IMR-90 (cell line): ENCODE data around the gene DCD. TPM values are rescaled to one million over a fixed set of nuclear protein-coding genes. Genes with fewer than 3 reads are reported as not detected.

Source experiments
- ATAC-seq: fragments of 200-7000 bp; cut with Tn5 transposase; 2 replicates; pipeline ENCODE4 v1.9.1; 2020; ENCODE audit warnings: low read depth, mild to moderate bottlenecking, moderate library complexity
- BruUV-seq: library from RNA; stranded (reverse); fragments of 400-500 nt; replicated peaks from 2 replicates; lab custom pipeline; 2021; lab: Mats Ljungman, UMichigan
- CTCF ChIA-PET: fragments of 300-600 bp; formaldehyde crosslinking; extraction: SDS; loops from one replicate; lab custom pipeline; 2021; ENCODE audit warnings: antibody characterized with exemption; lab: Yijun Ruan, JAX
- POLR2A ChIA-PET: fragments of 300-600 bp; sonication (Branson Sonifier 250); formaldehyde crosslinking; loops from one replicate; lab custom pipeline; 2022; ENCODE audit warnings: antibody characterized with exemption; ENCODE audit not compliant: unreplicated experiment; lab: Charles Lee
- DNase-seq: peaks from one replicate; pipeline ENCODE4 v3.0.0; 2013
- H2AFZ ChIP-seq: replicated peaks from 2 replicates; pipeline ENCODE3; 2013; ENCODE audit warnings: low read length, mild to moderate bottlenecking; ENCODE audit not compliant: poor library complexity
- H2AK5ac ChIP-seq: 2 replicates; pipeline ENCODE4 v1.6.1; 2013; ENCODE audit warnings: low read depth, low read length, inconsistent platforms
- H2AK9ac ChIP-seq: replicated peaks from 2 replicates; pipeline ENCODE3; 2013; ENCODE audit warnings: mild to moderate bottlenecking, low read depth, low read length, moderate library complexity; ENCODE audit not compliant: poor library complexity
- H2BK120ac ChIP-seq: 2 replicates; pipeline ENCODE4 v1.6.1; 2013; ENCODE audit warnings: low read depth, low read length, inconsistent platforms
- H2BK15ac ChIP-seq: 3 replicates; pipeline ENCODE4 v1.6.1; 2013; ENCODE audit warnings: low read depth, low read length, inconsistent platforms
- H2BK20ac ChIP-seq: 2 replicates; pipeline ENCODE4 v1.6.1; 2013; ENCODE audit warnings: low read depth, mild to moderate bottlenecking, inconsistent platforms, low read length, moderate library complexity
- H2BK5ac ChIP-seq: 2 replicates; pipeline ENCODE4 v1.6.1; 2013; ENCODE audit warnings: mild to moderate bottlenecking, low read depth, low read length, inconsistent platforms; ENCODE audit not compliant: poor library complexity, severe bottlenecking
- H3K14ac ChIP-seq: replicated peaks from 2 replicates; pipeline ENCODE4 v1.6.1; 2013; ENCODE audit warnings: low read depth, low read length, inconsistent platforms
- H3K18ac ChIP-seq: 2 replicates; pipeline ENCODE4 v1.6.1; 2013; ENCODE audit warnings: low read depth, low read length, control low read depth
- H3K23ac ChIP-seq: 2 replicates; pipeline ENCODE4 v1.6.1; 2013; ENCODE audit warnings: low read depth, low read length, inconsistent platforms
- H3K27ac ChIP-seq: 2 replicates; pipeline ENCODE4 v1.5.1; 2013; ENCODE audit warnings: mild to moderate bottlenecking, control low read depth, low read length; ENCODE audit not compliant: insufficient read depth
- H3K27me3 ChIP-seq: 2 replicates; pipeline ENCODE4 v1.6.1; 2013; ENCODE audit warnings: low read length; ENCODE audit not compliant: control insufficient read depth, insufficient read depth
- H3K36me3 ChIP-seq: 2 replicates; pipeline ENCODE4 v1.6.1; 2013; ENCODE audit warnings: low read length, mixed read lengths; ENCODE audit not compliant: control insufficient read depth, insufficient read depth
- H3K4ac ChIP-seq: 2 replicates; pipeline ENCODE4 v1.6.1; 2013; ENCODE audit warnings: low read depth, low read length, inconsistent platforms
- H3K4me1 ChIP-seq: 2 replicates; pipeline ENCODE4 v1.6.1; 2013; ENCODE audit warnings: low read length, mixed read lengths; ENCODE audit not compliant: control insufficient read depth, insufficient read depth
- H3K4me2 ChIP-seq: 2 replicates; pipeline ENCODE4 v1.6.1; 2013; ENCODE audit warnings: low read depth, mild to moderate bottlenecking, control low read depth, low read length, moderate library complexity
- H3K4me3 ChIP-seq: 2 replicates; pipeline ENCODE4 v1.5.1; 2013; ENCODE audit warnings: low read depth, mild to moderate bottlenecking, control low read depth, low read length, moderate library complexity; ENCODE audit not compliant: insufficient read depth
- H3K56ac ChIP-seq: 2 replicates; pipeline ENCODE4 v1.6.1; 2013; ENCODE audit warnings: low read length, inconsistent platforms; ENCODE audit not compliant: insufficient read depth; ENCODE audit errors: extremely low read depth
- H3K79me1 ChIP-seq, 2 experiments: 2 replicates each; pipeline ENCODE4 v1.6.1; 2013; ENCODE audit warnings: low read length in 2 of 2, inconsistent platforms in 1 of 2, low read depth in 1 of 2
- H3K9ac ChIP-seq: 2 replicates; pipeline ENCODE4 v1.6.1; 2013; ENCODE audit warnings: low read depth, low read length, control low read depth
- H3K9me1 ChIP-seq: 2 replicates; pipeline ENCODE4 v1.6.1; 2013; ENCODE audit warnings: low read length, inconsistent platforms; ENCODE audit not compliant: insufficient read depth
- H3K9me3 ChIP-seq: 2 replicates; pipeline ENCODE4 v1.6.1; 2013; ENCODE audit warnings: low read length; ENCODE audit not compliant: control insufficient read depth, insufficient read depth
- H4K20me1 ChIP-seq: 2 replicates; pipeline ENCODE4 v1.6.1; 2013; ENCODE audit warnings: low read length, inconsistent platforms; ENCODE audit not compliant: insufficient read depth
- H4K5ac ChIP-seq: 2 replicates; pipeline ENCODE4 v1.6.1; 2013; ENCODE audit warnings: mild to moderate bottlenecking, low read depth, low read length, control low read depth
- H4K8ac ChIP-seq, 2 experiments: 2 replicates each; pipeline ENCODE4 v1.6.1; 2013; ENCODE audit warnings: low read depth in 2 of 2, low read length in 2 of 2, control low read depth in 1 of 2, inconsistent platforms in 1 of 2
- H4K91ac ChIP-seq: 2 replicates; pipeline ENCODE4 v1.6.1; 2013; ENCODE audit warnings: low read depth, low read length, inconsistent platforms; ENCODE audit not compliant: insufficient read depth
- BHLHE40 ChIP-seq: fragments of 150-350 bp; IDR thresholded peaks from 2 replicates; pipeline ENCODE4 v1.6.1; 2016; ENCODE audit warnings: mild to moderate bottlenecking, low read depth, low read length
- CEBPB ChIP-seq: IDR thresholded peaks from 2 replicates; pipeline ENCODE4 v1.6.1; 2012; ENCODE audit warnings: low read depth, low read length, improper control_type of control experiment
- RAD21 ChIP-seq: IDR thresholded peaks from 2 replicates; pipeline ENCODE4 v1.6.1; 2012; ENCODE audit warnings: low read length, improper control_type of control experiment
- RFX5 ChIP-seq: IDR thresholded peaks from 2 replicates; pipeline ENCODE4 v1.8.0; 2012; ENCODE audit warnings: low read depth, mild to moderate bottlenecking, low read length, moderate library complexity
- whole genome bisulfite sequencing, 2 experiments: methylation state at CpG; one replicate each; pipeline versions ENCODE4 v1.1.5 to v1.1.7; 2013; ENCODE audit warnings: missing lambda C conversion rate in 2 of 2; ENCODE audit not compliant: insufficient read length in 1 of 2; ENCODE audit errors: extremely low coverage in 2 of 2; 5-methylcytosine and 5-hydroxymethylcytosine counted together
- dilution Hi-C: fragments of 300-500 bp; cut with HindIII; formaldehyde crosslinking; loops from one replicate; pipeline ENCODE4 v1.14.3; 2018; ENCODE audit warnings: low sequenced_read_pairs; ENCODE audit not compliant: unreplicated experiment
- in situ Hi-C: fragments of 300-500 bp; cut with MboI; formaldehyde crosslinking; loops from 3 replicates; pipeline ENCODE4 v1.14.3; 2019; ENCODE audit warnings: low sequenced_read_pairs, inconsistent platforms, mixed read lengths
- intact Hi-C: fragments of 100-400 bp; cut with micrococcal nuclease; formaldehyde crosslinking; loops from 2 replicates; pipeline ENCODE4 v1.10.0; 2022
- polyA plus RNA-seq, 3 experiments: library from polyadenylated mRNA; depleted of rRNA; stranded (reverse); fragments of >200 nt; gene quantifications; 2 replicates each; pipeline ENCODE4 v1.2.3, GENCODE V29; 2012; ENCODE audit warnings: low replicate concordance in 1 of 3
- total RNA-seq: library from RNA; depleted of rRNA; stranded (reverse); fragments of >200 nt; gene quantifications from 2 replicates; pipeline ENCODE4 v1.2.3, GENCODE V29; 2012
- TF ChIP-seq, protein P1 (sequence below): conservative IDR thresholded peaks from 2 replicates; pipeline ENCODE4 v1.5.1; 2012; ENCODE audit warnings: mild to moderate bottlenecking, low read depth, low read length, improper control_type of control experiment

Gene DCD
- total and polyA plus RNA-seq, 2 of the 4 experiments (the other 2 are of a cell fraction): not detected

DNA sequence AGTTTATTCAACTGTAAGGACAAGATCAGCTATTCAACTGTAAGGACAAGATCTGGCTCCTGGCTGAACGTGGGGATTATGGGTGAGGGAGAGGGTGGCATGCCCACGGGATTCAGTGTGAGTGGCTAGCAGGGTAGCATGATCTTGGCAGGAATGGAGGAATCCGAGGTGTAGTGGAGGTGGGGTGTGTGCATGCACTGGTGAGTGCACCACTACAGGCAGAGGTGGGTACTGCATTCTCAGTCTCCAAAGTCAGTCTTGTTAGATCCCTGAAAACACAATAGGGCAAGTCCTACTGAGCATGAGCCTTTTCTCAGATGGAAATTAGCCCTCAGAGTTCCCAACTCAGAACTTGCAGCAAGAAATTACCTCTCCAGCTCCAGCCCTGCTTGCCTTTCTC is 32.2 kb upstream of the DCD start:
- Histone ChIP-seq H3K36me3 (no peaks in the 10 kb centered on the region), H3K9me1 (no peaks in the 10 kb centered on the region; the same call in 1 of the 2 replicates), H3K4ac (no peak overlapping the region), H2AK9ac (no peak overlapping the region), H2BK15ac (no peak overlapping the region), H3K56ac (no peak overlapping the region), H4K5ac (no peak overlapping the region), H2BK120ac (no peak overlapping the region), H2AK5ac (no peak overlapping the region), H3K18ac (no peak overlapping the region), H3K27ac (no peak overlapping the region), H2BK20ac (no peak overlapping the region), H3K4me2 (no peak overlapping the region), H3K79me1 (no peaks in the 10 kb centered on the region), H4K8ac (no peak overlapping the region), H3K14ac (no peak overlapping the region), H3K9me3 (no peaks in the 10 kb centered on the region), H3K23ac (no peak overlapping the region), H4K91ac (no peak overlapping the region), H3K4me1 (no peaks in the 10 kb centered on the region), H3K4me3 (no peak overlapping the region), H2AFZ (no peak overlapping the region), H3K9ac (no peak overlapping the region), H4K20me1 (no peaks in the 10 kb centered on the region), H2BK5ac (no peak overlapping the region), H3K27me3 (no peaks in the 10 kb centered on the region; the same call in 1 of the 2 replicates)
- intact Hi-C loops: no loop called here
- BruUV-seq: no TSS peak
- ChIA-PET CTCF (no interaction called here), POLR2A (no interaction called here)
- dilution Hi-C loops: no loop called here
- DNase-seq (peak; percentile 10), ATAC-seq (no peak)
- TF ChIP-seq BHLHE40 (no peak), CEBPB (no peak), RFX5 (no peak), RAD21 (no peak)
- TF ChIP-seq, protein P1, sequence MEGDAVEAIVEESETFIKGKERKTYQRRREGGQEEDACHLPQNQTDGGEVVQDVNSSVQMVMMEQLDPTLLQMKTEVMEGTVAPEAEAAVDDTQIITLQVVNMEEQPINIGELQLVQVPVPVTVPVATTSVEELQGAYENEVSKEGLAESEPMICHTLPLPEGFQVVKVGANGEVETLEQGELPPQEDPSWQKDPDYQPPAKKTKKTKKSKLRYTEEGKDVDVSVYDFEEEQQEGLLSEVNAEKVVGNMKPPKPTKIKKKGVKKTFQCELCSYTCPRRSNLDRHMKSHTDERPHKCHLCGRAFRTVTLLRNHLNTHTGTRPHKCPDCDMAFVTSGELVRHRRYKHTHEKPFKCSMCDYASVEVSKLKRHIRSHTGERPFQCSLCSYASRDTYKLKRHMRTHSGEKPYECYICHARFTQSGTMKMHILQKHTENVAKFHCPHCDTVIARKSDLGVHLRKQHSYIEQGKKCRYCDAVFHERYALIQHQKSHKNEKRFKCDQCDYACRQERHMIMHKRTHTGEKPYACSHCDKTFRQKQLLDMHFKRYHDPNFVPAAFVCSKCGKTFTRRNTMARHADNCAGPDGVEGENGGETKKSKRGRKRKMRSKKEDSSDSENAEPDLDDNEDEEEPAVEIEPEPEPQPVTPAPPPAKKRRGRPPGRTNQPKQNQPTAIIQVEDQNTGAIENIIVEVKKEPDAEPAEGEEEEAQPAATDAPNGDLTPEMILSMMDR: peak; percentile 24; the same call in 1 of the 2 replicates
- in situ Hi-C loops: no loop called here
- no CpG with 5 or more reads among the region's 3 CpGs for WGBS, 2 experiments
